Dedifferentiated amniotic fluid mesenchymal stem cell (primary cell): Measurements from ENCODE around the gene BCL7B.
"Not testable (repeated sequence)": the region's sequence is repeated elsewhere in the genome, so short reads cannot be mapped to it uniquely, and the experiment has no call there.

ENCODE experiments used
- DNase-seq: peaks from one replicate; pipeline ENCODE4 v3.0.0-alpha.2; 2016; ENCODE audit errors: extremely low spot score

BCL7B gene

DNA sequence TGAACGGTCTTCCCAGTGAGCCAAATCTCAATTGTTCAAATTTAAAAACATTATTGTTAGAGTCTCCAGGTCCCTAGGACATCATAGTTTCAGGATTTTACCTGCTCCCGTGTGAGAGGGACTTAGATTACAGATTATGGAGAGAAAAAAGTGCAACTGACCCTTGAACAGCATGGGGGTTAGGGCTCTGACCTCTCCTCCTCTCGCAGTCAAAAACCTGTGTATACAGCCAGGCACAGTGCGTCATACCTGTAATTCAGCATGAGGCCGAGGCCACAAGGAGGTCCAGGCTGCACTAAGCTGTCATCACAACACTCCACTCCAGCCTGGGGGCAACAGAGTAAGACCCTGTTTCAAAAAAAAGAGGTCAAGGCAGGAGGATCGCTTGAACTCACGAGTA lies 60.9 kb downstream of the BCL7B start:
- no peak for DNase-seq

DNA sequence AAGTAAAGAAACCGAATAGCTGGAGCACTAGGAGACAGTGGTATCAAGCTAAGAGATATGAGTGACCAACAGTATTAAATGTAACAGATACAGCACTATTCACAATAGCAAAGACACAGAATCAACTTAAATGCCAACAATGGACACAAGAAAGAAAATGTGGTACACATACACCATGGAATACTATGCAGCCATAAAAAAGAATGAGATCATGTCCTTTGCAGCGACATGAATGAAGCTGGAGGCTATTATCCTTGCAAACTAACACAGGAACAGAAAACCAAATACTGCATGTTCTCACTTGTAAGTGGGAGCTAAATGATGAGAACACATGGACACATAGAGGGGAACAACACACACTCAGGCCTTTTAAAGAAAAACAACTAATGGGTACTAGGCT lies 62.0 kb downstream of the BCL7B start:
- not testable (repeated sequence) for DNase-seq

DNA sequence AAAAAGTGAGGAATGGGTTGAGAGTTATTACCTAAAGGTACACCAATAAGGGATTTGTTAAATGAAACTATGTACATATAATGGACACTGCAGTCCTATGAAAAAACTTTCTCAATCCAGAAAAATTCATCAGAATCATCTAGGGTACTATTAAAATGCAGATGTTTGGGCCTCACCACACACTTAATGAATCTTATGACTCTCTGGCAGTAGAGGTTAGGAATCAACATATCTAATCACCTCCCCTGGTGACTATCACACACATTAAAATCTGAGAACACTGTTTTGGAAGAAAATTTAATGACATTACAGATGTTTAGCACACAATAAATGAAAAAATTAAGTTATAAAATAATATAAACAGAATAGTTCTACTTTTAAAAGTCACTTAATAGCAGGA lies 67.5 kb downstream of the BCL7B start:
- DNase-seq, result no peak

DNA sequence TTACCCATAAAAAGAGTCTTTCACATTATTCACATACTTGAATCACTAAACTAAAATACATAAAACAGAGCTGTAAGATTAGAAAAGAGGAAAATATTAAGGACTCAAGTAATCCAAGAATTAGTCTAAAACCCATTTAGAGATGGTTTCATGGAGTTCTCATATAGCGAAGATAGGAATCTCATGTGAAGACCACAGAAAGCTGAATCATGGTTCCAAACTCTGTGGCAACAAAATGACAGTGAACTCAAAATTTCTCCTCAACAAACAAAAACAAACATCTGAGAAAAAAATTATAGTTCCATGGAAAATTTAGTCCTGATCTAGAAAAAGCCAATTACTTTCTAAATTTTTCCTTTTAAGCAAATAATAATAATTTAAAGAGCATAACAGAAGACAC lies 70.0 kb downstream of the BCL7B start:
- no peak for DNase-seq
